Keratinocyte (primary cell): Measurements from ENCODE around the gene OAT. TPM values are rescaled to one million over a fixed set of nuclear protein-coding genes. Genes with fewer than 3 reads are reported as not detected.

Source experiments
- DNase-seq: peaks from one replicate; pipeline ENCODE4 v3.0.0-alpha.2; 2011; ENCODE audit warnings: low read depth, missing footprints, low spot score
- FAIRE-seq: peaks from 2 replicates; lab custom pipeline; 2011; peaks lifted over from hg19 to GRCh38; lab: Jason Lieb, UNC
- H2AFZ ChIP-seq: 2 replicates; pipeline ENCODE4 v1.6.0; 2012; ENCODE audit warnings: low read length, control low read depth, inconsistent platforms; ENCODE audit not compliant: control insufficient read depth
- H3K27ac ChIP-seq: 2 replicates; pipeline ENCODE4 v1.5.1; 2011; ENCODE audit warnings: low read length; ENCODE audit not compliant: control insufficient read depth, insufficient read depth
- H3K27me3 ChIP-seq: 3 replicates; pipeline ENCODE4 v1.6.0; 2011; ENCODE audit warnings: low read length; ENCODE audit not compliant: control insufficient read depth, insufficient read depth; ENCODE audit errors: extremely low read depth
- H3K36me3 ChIP-seq, 2 experiments: 2 replicates in 1 of 2; 3 replicates in 1 of 2; pipeline ENCODE4 v1.5.1; 2011; ENCODE audit warnings: low read length in 2 of 2, mild to moderate bottlenecking in 1 of 2; ENCODE audit not compliant: control insufficient read depth in 2 of 2, insufficient read depth in 2 of 2; ENCODE audit errors: extremely low read depth in 1 of 2
- H3K4me1 ChIP-seq: 3 replicates; pipeline ENCODE4 v1.5.1; 2011; ENCODE audit warnings: low read length; ENCODE audit not compliant: control insufficient read depth, insufficient read depth; ENCODE audit errors: extremely low read depth
- H3K4me2 ChIP-seq: 3 replicates; pipeline ENCODE4 v1.6.0; 2011; ENCODE audit warnings: low read depth, low read length; ENCODE audit not compliant: control insufficient read depth, insufficient read depth; ENCODE audit errors: extremely low read depth
- H3K4me3 ChIP-seq, 3 experiments: fragments of 200-600 bp in 1 of 3; sonication (generic) in 1 of 3; 2 replicates in 2 of 3; 3 replicates in 1 of 3; pipeline ENCODE4 v1.5.1; 2011 to 2016; ENCODE audit warnings: low read length in 3 of 3, mild to moderate bottlenecking in 3 of 3, control low read depth in 2 of 3, inconsistent platforms in 1 of 3, low read depth in 1 of 3, mixed read lengths in 1 of 3, mixed run types in 1 of 3, moderate library complexity in 1 of 3; ENCODE audit not compliant: control insufficient read depth in 2 of 3, insufficient read depth in 2 of 3; ENCODE audit errors: extremely low read depth in 1 of 3
- H3K79me2 ChIP-seq: 2 replicates; pipeline ENCODE4 v1.6.0; 2012; ENCODE audit warnings: low read length; ENCODE audit not compliant: control insufficient read depth, insufficient read depth
- H3K9ac ChIP-seq: 3 replicates; pipeline ENCODE4 v1.6.0; 2011; ENCODE audit warnings: low read length; ENCODE audit not compliant: control insufficient read depth, insufficient read depth; ENCODE audit errors: extremely low read depth
- H3K9me1 ChIP-seq: 3 replicates; pipeline ENCODE4 v1.6.0; 2011; ENCODE audit warnings: low read length; ENCODE audit not compliant: control insufficient read depth, insufficient read depth; ENCODE audit errors: extremely low read depth
- H3K9me3 ChIP-seq: 2 replicates; pipeline ENCODE4 v1.5.1; 2012; ENCODE audit warnings: low read depth, low read length; ENCODE audit not compliant: control insufficient read depth
- H4K20me1 ChIP-seq: 3 replicates; pipeline ENCODE4 v1.6.0; 2011; ENCODE audit warnings: low read length; ENCODE audit not compliant: control insufficient read depth, insufficient read depth; ENCODE audit errors: extremely low read depth
- CTCF ChIP-seq, 3 experiments: IDR thresholded peaks in 1 of 3; conservative IDR thresholded peaks in 1 of 3; optimal IDR thresholded peaks in 1 of 3; 2 replicates in 2 of 3; 3 replicates in 1 of 3; pipeline versions ENCODE3 to v1.5.1; 2011; ENCODE audit warnings: low read length in 3 of 3, mild to moderate bottlenecking in 3 of 3, moderate library complexity in 2 of 3, control low read depth in 1 of 3, inconsistent platforms in 1 of 3; ENCODE audit not compliant: insufficient read depth in 2 of 3; ENCODE audit errors: extremely low read depth in 1 of 3
- EZH2 ChIP-seq: IDR thresholded peaks from one replicate; pipeline ENCODE4 v1.6.1; 2012; ENCODE audit warnings: inconsistent platforms, mild to moderate bottlenecking, low read length, moderate library complexity
- dilution Hi-C: fragments of 300-500 bp; cut with MboI; formaldehyde crosslinking; loops from one replicate; pipeline ENCODE4 v1.7.0; 2020; ENCODE audit warnings: low sequenced_read_pairs; ENCODE audit not compliant: extremely low pct_ligation_motif_present
- polyA plus RNA-seq, 5 experiments: library from polyadenylated mRNA; depleted of rRNA in 3 of 5; stranded (reverse) in 3 of 5; stranded (forward) in 1 of 5; unstranded in 1 of 5; fragments of >200 nt; gene quantifications; 1 replicate in 1 of 5; 2 replicates in 3 of 5; 3 replicates in 1 of 5; pipeline versions ENCODE4 v1.2.1 to v1.2.3, GENCODE V29; 2011 to 2012; ENCODE audit warnings: missing spikeins in 2 of 5, low read depth in 1 of 5, low replicate concordance in 1 of 5

OAT gene
- polyA plus RNA-seq, 1 donor (not counting 4 experiments of a cell fraction or from before 2014, with no cell fraction given), result 528 TPM

GRCh38 chr10:124423813-124424212, 5.1 kb upstream of the OAT start:
- peaks cover 4% of the 10 kb centered on the region for H3K4me1 ChIP-seq
- H3K79me2 ChIP-seq, result no peaks in the 10 kb centered on the region
- no peaks in the 10 kb centered on the region for H4K20me1 ChIP-seq
- TF ChIP-seq EZH2, result no peak
- TF ChIP-seq CTCF (optimal IDR thresholded peaks at IDR 0.05 in 1 of 3, IDR thresholded peaks at IDR 0.05 in 1 of 3, conservative IDR thresholded peaks at IDR 0.05 in 1 of 3; ENCODE audit: extremely low read depth in 1 of 3, insufficient read depth in 2 of 3, low read length in 3 of 3), result no peak
- H3K9ac ChIP-seq, result no peak overlapping the region
- no peak overlapping the region for H2AFZ ChIP-seq
- dilution Hi-C loops, result no loop called here
- H3K36me3 ChIP-seq, result no peaks in the 10 kb centered on the region
- H3K4me3 ChIP-seq, result no peak overlapping the region
- no peaks in the 10 kb centered on the region for H3K27me3 ChIP-seq
- H3K9me3 ChIP-seq, result no peaks in the 10 kb centered on the region
- no peak overlapping the region for H3K4me2 ChIP-seq
- no peak overlapping the region for H3K27ac ChIP-seq
- FAIRE-seq, result no peak
- DNase-seq, result no peak
- no peaks in the 10 kb centered on the region for H3K9me1 ChIP-seq

GRCh38 chr10:124422742-124423141, 4.0 kb upstream of the OAT start:
- no peak overlapping the region for H3K4me2 ChIP-seq
- no peaks in the 10 kb centered on the region for H4K20me1 ChIP-seq
- FAIRE-seq (no peak), DNase-seq (no peak)
- peaks cover 4% of the 10 kb centered on the region for H3K4me1 ChIP-seq
- no peaks in the 10 kb centered on the region for H3K27me3 ChIP-seq
- peaks cover 9% of the 10 kb centered on the region for H3K79me2 ChIP-seq
- no peaks in the 10 kb centered on the region for H3K9me3 ChIP-seq
- TF ChIP-seq CTCF (optimal IDR thresholded peaks at IDR 0.05 in 1 of 3, IDR thresholded peaks at IDR 0.05 in 1 of 3, conservative IDR thresholded peaks at IDR 0.05 in 1 of 3; ENCODE audit: extremely low read depth in 1 of 3, insufficient read depth in 2 of 3, low read length in 3 of 3) (no peak), EZH2 (no peak)
- dilution Hi-C loops, result no loop called here
- H3K27ac ChIP-seq, result no peak overlapping the region
- no peaks in the 10 kb centered on the region for H3K9me1 ChIP-seq
- H3K4me3 ChIP-seq, result no peak overlapping the region
- H3K9ac ChIP-seq, result no peak overlapping the region
- no peaks in the 10 kb centered on the region for H3K36me3 ChIP-seq
- no peak overlapping the region for H2AFZ ChIP-seq
